IMR-90 (cell line): ENCODE measurements around the gene AP4S1. TPM values are rescaled to one million over a fixed set of nuclear protein-coding genes. Genes with fewer than 3 reads are reported as not detected.
"Not testable (repeated sequence)": the region's sequence is repeated elsewhere in the genome, so short reads cannot be mapped to it uniquely, and the experiment has no call there.

Experiments
- ATAC-seq: fragments of 200-7000 bp; cut with Tn5 transposase; 2 replicates; pipeline ENCODE4 v1.9.1; 2020; ENCODE audit warnings: low read depth, mild to moderate bottlenecking, moderate library complexity
- BruUV-seq: library from RNA; stranded (reverse); fragments of 400-500 nt; replicated peaks from 2 replicates; lab custom pipeline; 2021; lab: Mats Ljungman, UMichigan
- CTCF ChIA-PET: fragments of 300-600 bp; formaldehyde crosslinking; extraction: SDS; loops from one replicate; lab custom pipeline; 2021; ENCODE audit warnings: antibody characterized with exemption; lab: Yijun Ruan, JAX
- POLR2A ChIA-PET: fragments of 300-600 bp; sonication (Branson Sonifier 250); formaldehyde crosslinking; loops from one replicate; lab custom pipeline; 2022; ENCODE audit warnings: antibody characterized with exemption; ENCODE audit not compliant: unreplicated experiment; lab: Charles Lee
- DNase-seq: peaks from one replicate; pipeline ENCODE4 v3.0.0; 2013
- H2AFZ ChIP-seq: replicated peaks from 2 replicates; pipeline ENCODE3; 2013; ENCODE audit warnings: low read length, mild to moderate bottlenecking; ENCODE audit not compliant: poor library complexity
- H2AK5ac ChIP-seq: 2 replicates; pipeline ENCODE4 v1.6.1; 2013; ENCODE audit warnings: low read depth, low read length, inconsistent platforms
- H2AK9ac ChIP-seq: replicated peaks from 2 replicates; pipeline ENCODE3; 2013; ENCODE audit warnings: mild to moderate bottlenecking, low read depth, low read length, moderate library complexity; ENCODE audit not compliant: poor library complexity
- H2BK120ac ChIP-seq: 2 replicates; pipeline ENCODE4 v1.6.1; 2013; ENCODE audit warnings: low read depth, low read length, inconsistent platforms
- H2BK15ac ChIP-seq: 3 replicates; pipeline ENCODE4 v1.6.1; 2013; ENCODE audit warnings: low read depth, low read length, inconsistent platforms
- H2BK20ac ChIP-seq: 2 replicates; pipeline ENCODE4 v1.6.1; 2013; ENCODE audit warnings: low read depth, mild to moderate bottlenecking, inconsistent platforms, low read length, moderate library complexity
- H2BK5ac ChIP-seq: 2 replicates; pipeline ENCODE4 v1.6.1; 2013; ENCODE audit warnings: mild to moderate bottlenecking, low read depth, low read length, inconsistent platforms; ENCODE audit not compliant: poor library complexity, severe bottlenecking
- H3K14ac ChIP-seq: replicated peaks from 2 replicates; pipeline ENCODE4 v1.6.1; 2013; ENCODE audit warnings: low read depth, low read length, inconsistent platforms
- H3K18ac ChIP-seq: 2 replicates; pipeline ENCODE4 v1.6.1; 2013; ENCODE audit warnings: low read depth, low read length, control low read depth
- H3K23ac ChIP-seq: 2 replicates; pipeline ENCODE4 v1.6.1; 2013; ENCODE audit warnings: low read depth, low read length, inconsistent platforms
- H3K27ac ChIP-seq: 2 replicates; pipeline ENCODE4 v1.5.1; 2013; ENCODE audit warnings: mild to moderate bottlenecking, control low read depth, low read length; ENCODE audit not compliant: insufficient read depth
- H3K27me3 ChIP-seq: 2 replicates; pipeline ENCODE4 v1.6.1; 2013; ENCODE audit warnings: low read length; ENCODE audit not compliant: control insufficient read depth, insufficient read depth
- H3K36me3 ChIP-seq: 2 replicates; pipeline ENCODE4 v1.6.1; 2013; ENCODE audit warnings: low read length, mixed read lengths; ENCODE audit not compliant: control insufficient read depth, insufficient read depth
- H3K4ac ChIP-seq: 2 replicates; pipeline ENCODE4 v1.6.1; 2013; ENCODE audit warnings: low read depth, low read length, inconsistent platforms
- H3K4me1 ChIP-seq: 2 replicates; pipeline ENCODE4 v1.6.1; 2013; ENCODE audit warnings: low read length, mixed read lengths; ENCODE audit not compliant: control insufficient read depth, insufficient read depth
- H3K4me2 ChIP-seq: 2 replicates; pipeline ENCODE4 v1.6.1; 2013; ENCODE audit warnings: low read depth, mild to moderate bottlenecking, control low read depth, low read length, moderate library complexity
- H3K4me3 ChIP-seq: 2 replicates; pipeline ENCODE4 v1.5.1; 2013; ENCODE audit warnings: low read depth, mild to moderate bottlenecking, control low read depth, low read length, moderate library complexity; ENCODE audit not compliant: insufficient read depth
- H3K56ac ChIP-seq: 2 replicates; pipeline ENCODE4 v1.6.1; 2013; ENCODE audit warnings: low read length, inconsistent platforms; ENCODE audit not compliant: insufficient read depth; ENCODE audit errors: extremely low read depth
- H3K79me1 ChIP-seq, 2 experiments: 2 replicates each; pipeline ENCODE4 v1.6.1; 2013; ENCODE audit warnings: low read length in 2 of 2, inconsistent platforms in 1 of 2, low read depth in 1 of 2
- H3K9ac ChIP-seq: 2 replicates; pipeline ENCODE4 v1.6.1; 2013; ENCODE audit warnings: low read depth, low read length, control low read depth
- H3K9me1 ChIP-seq: 2 replicates; pipeline ENCODE4 v1.6.1; 2013; ENCODE audit warnings: low read length, inconsistent platforms; ENCODE audit not compliant: insufficient read depth
- H3K9me3 ChIP-seq: 2 replicates; pipeline ENCODE4 v1.6.1; 2013; ENCODE audit warnings: low read length; ENCODE audit not compliant: control insufficient read depth, insufficient read depth
- H4K20me1 ChIP-seq: 2 replicates; pipeline ENCODE4 v1.6.1; 2013; ENCODE audit warnings: low read length, inconsistent platforms; ENCODE audit not compliant: insufficient read depth
- H4K5ac ChIP-seq: 2 replicates; pipeline ENCODE4 v1.6.1; 2013; ENCODE audit warnings: mild to moderate bottlenecking, low read depth, low read length, control low read depth
- H4K8ac ChIP-seq, 2 experiments: 2 replicates each; pipeline ENCODE4 v1.6.1; 2013; ENCODE audit warnings: low read depth in 2 of 2, low read length in 2 of 2, control low read depth in 1 of 2, inconsistent platforms in 1 of 2
- H4K91ac ChIP-seq: 2 replicates; pipeline ENCODE4 v1.6.1; 2013; ENCODE audit warnings: low read depth, low read length, inconsistent platforms; ENCODE audit not compliant: insufficient read depth
- MAFK ChIP-seq: IDR thresholded peaks from 2 replicates; pipeline ENCODE4 v1.6.1; 2012; ENCODE audit warnings: low read depth, low read length, improper control_type of control experiment
- POLR2A ChIP-seq: IDR thresholded peaks from 2 replicates; pipeline ENCODE4 v1.6.1; 2012; ENCODE audit warnings: mild to moderate bottlenecking, low read depth, low read length
- RCOR1 ChIP-seq: IDR thresholded peaks from 2 replicates; pipeline ENCODE4 v1.6.1; 2012; ENCODE audit warnings: mild to moderate bottlenecking, low read length, improper control_type of control experiment; ENCODE audit not compliant: insufficient replicate concordance
- WGBS, 2 experiments: methylation state at CpG; one replicate each; pipeline versions ENCODE4 v1.1.5 to v1.1.7; 2013; ENCODE audit warnings: missing lambda C conversion rate in 2 of 2; ENCODE audit not compliant: insufficient read length in 1 of 2; ENCODE audit errors: extremely low coverage in 2 of 2; 5-methylcytosine and 5-hydroxymethylcytosine counted together
- dilution Hi-C: fragments of 300-500 bp; cut with HindIII; formaldehyde crosslinking; loops from one replicate; pipeline ENCODE4 v1.14.3; 2018; ENCODE audit warnings: low sequenced_read_pairs; ENCODE audit not compliant: unreplicated experiment
- in situ Hi-C: fragments of 300-500 bp; cut with MboI; formaldehyde crosslinking; loops from 3 replicates; pipeline ENCODE4 v1.14.3; 2019; ENCODE audit warnings: low sequenced_read_pairs, inconsistent platforms, mixed read lengths
- intact Hi-C: fragments of 100-400 bp; cut with micrococcal nuclease; formaldehyde crosslinking; loops from 2 replicates; pipeline ENCODE4 v1.10.0; 2022
- polyA plus RNA-seq, 3 experiments: library from polyadenylated mRNA; depleted of rRNA; stranded (reverse); fragments of >200 nt; gene quantifications; 2 replicates each; pipeline ENCODE4 v1.2.3, GENCODE V29; 2012; ENCODE audit warnings: low replicate concordance in 1 of 3
- total RNA-seq: library from RNA; depleted of rRNA; stranded (reverse); fragments of >200 nt; gene quantifications from 2 replicates; pipeline ENCODE4 v1.2.3, GENCODE V29; 2012
- TF ChIP-seq, protein P1 (sequence below): fragments of 150-350 bp; IDR thresholded peaks from 2 replicates; pipeline ENCODE4 v1.6.1; 2017; ENCODE audit warnings: mild to moderate bottlenecking, antibody characterized with exemption, low read length, low read depth
- TF ChIP-seq, protein P2 (sequence below): fragments of 150-350 bp; IDR thresholded peaks from 2 replicates; pipeline ENCODE4 v1.6.1; 2016; ENCODE audit warnings: low read depth, mild to moderate bottlenecking, low read length, moderate library complexity, borderline replicate concordance

AP4S1 gene
- total and polyA plus RNA-seq, 2 of the 4 experiments (the other 2 are of a cell fraction) = 2.7 to 4.5 TPM

- Histone ChIP-seq H2AK9ac (no peak overlapping the region), H3K79me1 (no peaks in the 10 kb centered on the region), H3K18ac (no peak overlapping the region), H3K9me3 (no peaks in the 10 kb centered on the region), H2BK5ac (no peak overlapping the region), H4K5ac (no peak overlapping the region), H3K14ac (no peak overlapping the region), H3K27me3 (no peaks in the 10 kb centered on the region), H3K36me3 (no peaks in the 10 kb centered on the region), H2AFZ (no peak overlapping the region), H4K8ac (no peak overlapping the region), H4K20me1 (no peaks in the 10 kb centered on the region), H3K4ac (no peak overlapping the region), H3K4me3 (no peak overlapping the region), H4K91ac (no peak overlapping the region), H3K4me2 (no peak overlapping the region), H2BK15ac (no peak overlapping the region; the same call in 2 of the 3 replicates), H3K9ac (no peak overlapping the region), H3K56ac (no peak overlapping the region), H2BK120ac (no peak overlapping the region), H3K9me1 (peaks cover 2% of the 10 kb centered on the region; the same call in 1 of the 2 replicates), H3K4me1 (peaks cover 4% of the 10 kb centered on the region), H3K27ac (no peak overlapping the region), H3K23ac (no peak overlapping the region), H2BK20ac (no peak overlapping the region), H2AK5ac (no peak overlapping the region)
- WGBS, 2 experiments = 100% methylated on average over 2 of the region's 3 CpGs; no CpG with 5 or more reads in 1 of the 2 experiments
- ATAC-seq (no peak), DNase-seq (no peak)
- CTCF ChIA-PET = no interaction called here
- dilution Hi-C loops = no loop called here
- POLR2A ChIA-PET = no interaction called here
- intact Hi-C loops = no loop called here
- no peak for TF ChIP-seq RCOR1
- TF ChIP-seq, protein P1, sequence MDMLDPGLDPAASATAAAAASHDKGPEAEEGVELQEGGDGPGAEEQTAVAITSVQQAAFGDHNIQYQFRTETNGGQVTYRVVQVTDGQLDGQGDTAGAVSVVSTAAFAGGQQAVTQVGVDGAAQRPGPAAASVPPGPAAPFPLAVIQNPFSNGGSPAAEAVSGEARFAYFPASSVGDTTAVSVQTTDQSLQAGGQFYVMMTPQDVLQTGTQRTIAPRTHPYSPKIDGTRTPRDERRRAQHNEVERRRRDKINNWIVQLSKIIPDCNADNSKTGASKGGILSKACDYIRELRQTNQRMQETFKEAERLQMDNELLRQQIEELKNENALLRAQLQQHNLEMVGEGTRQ = no peak
- TF ChIP-seq, protein P2, sequence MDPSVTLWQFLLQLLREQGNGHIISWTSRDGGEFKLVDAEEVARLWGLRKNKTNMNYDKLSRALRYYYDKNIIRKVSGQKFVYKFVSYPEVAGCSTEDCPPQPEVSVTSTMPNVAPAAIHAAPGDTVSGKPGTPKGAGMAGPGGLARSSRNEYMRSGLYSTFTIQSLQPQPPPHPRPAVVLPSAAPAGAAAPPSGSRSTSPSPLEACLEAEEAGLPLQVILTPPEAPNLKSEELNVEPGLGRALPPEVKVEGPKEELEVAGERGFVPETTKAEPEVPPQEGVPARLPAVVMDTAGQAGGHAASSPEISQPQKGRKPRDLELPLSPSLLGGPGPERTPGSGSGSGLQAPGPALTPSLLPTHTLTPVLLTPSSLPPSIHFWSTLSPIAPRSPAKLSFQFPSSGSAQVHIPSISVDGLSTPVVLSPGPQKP = no peak
- TF ChIP-seq POLR2A = no peak
- no peak for TF ChIP-seq MAFK
- in situ Hi-C loops = no loop called here
- no TSS peak for BruUV-seq
These were observed 59.6 kb downstream of the AP4S1 start for GRCh38 chr14:31085027-31085426.

- H3K36me3 ChIP-seq, H2BK20ac ChIP-seq, CTCF ChIA-PET, ATAC-seq, H3K27me3 ChIP-seq, H3K4me3 ChIP-seq, H3K9me1 ChIP-seq, H4K8ac ChIP-seq, H4K5ac ChIP-seq, H2AK9ac ChIP-seq, H2BK120ac ChIP-seq, in situ Hi-C loops, H3K4ac ChIP-seq, H3K9ac ChIP-seq, H4K91ac ChIP-seq, H3K4me2 ChIP-seq, H3K23ac ChIP-seq, H3K56ac ChIP-seq, H2BK15ac ChIP-seq, H4K20me1 ChIP-seq, POLR2A ChIA-PET, H2BK5ac ChIP-seq, H2AK5ac ChIP-seq, DNase-seq, H3K14ac ChIP-seq, H2AFZ ChIP-seq, H3K79me1 ChIP-seq, intact Hi-C loops, dilution Hi-C loops, H3K18ac ChIP-seq, H3K9me3 ChIP-seq, H3K27ac ChIP-seq, BruUV-seq: not testable (repeated sequence)
- H3K4me1 ChIP-seq = peaks cover 13% of the 10 kb centered on the region
- 92% methylated on average over 2 of the region's 9 CpGs; no CpG with 5 or more reads in 1 of the 2 experiments for WGBS, 2 experiments
These were observed 61.0 kb downstream of the AP4S1 start for GRCh38 chr14:31086466-31086865.
